ENCODE data around the gene CTTNBP2NL.

The CTTNBP2NL gene

DNA sequence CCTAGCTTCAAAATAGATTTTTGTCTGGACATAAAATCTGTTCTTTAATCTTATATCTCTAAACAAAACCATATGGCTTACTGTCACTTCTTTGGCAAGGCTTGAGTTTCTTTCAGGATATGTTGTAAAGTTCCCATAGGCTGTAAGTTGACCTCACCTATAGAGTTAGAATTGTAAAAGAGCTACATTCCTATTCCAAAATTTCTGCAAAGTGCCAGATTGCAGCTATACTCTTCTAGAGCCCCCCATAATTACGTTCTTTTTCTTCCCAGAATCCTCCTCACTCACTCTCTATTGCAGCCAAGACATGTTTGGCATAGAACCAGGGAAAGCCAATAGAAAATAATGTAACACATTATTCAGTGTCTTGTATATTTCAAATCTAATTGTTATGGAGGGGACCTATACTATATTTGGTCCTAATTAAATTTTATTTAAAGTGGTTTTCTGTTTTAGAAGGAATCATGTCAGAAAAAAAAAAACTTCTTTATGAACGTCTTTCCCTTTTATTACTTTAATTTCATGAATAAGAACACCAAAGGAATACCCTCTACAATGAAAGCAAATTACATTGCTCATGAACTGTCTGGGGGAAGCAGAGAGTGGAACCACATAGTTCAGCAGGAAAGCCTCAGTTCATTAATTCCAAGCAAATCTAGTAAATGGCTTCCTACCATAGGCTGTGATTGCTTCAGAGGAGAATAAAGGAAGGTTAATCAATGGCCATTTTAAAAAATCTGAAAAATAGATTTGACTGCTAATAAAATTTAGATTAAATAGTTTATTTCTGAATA lies 22.3 kb downstream of the CTTNBP2NL start (continued):
- TF ChIP-seq ZNF140 (tag by site-specific recombination; IDR thresholded peaks at IDR 0.05): no peak
- no peak for TF ChIP-seq ZNF114 (tag by site-specific recombination; IDR thresholded peaks at IDR 0.05)
- TF ChIP-seq, protein P1, sequence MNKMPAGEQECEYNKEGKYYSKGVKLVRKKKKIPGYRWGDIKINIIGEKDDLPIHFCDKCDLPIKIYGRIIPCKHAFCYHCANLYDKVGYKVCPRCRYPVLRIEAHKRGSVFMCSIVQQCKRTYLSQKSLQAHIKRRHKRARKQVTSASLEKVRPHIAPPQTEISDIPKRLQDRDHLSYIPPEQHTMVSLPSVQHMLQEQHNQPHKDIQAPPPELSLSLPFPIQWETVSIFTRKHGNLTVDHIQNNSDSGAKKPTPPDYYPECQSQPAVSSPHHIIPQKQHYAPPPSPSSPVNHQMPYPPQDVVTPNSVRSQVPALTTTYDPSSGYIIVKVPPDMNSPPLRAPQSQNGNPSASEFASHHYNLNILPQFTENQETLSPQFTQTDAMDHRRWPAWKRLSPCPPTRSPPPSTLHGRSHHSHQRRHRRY (tag by site-specific recombination; IDR thresholded peaks at IDR 0.05): no peak
- no peak for TF ChIP-seq ZNF211 (tag by site-specific recombination; IDR thresholded peaks at IDR 0.05; ENCODE audit: low read depth)
- TF ChIP-seq MZF1 (tag by site-specific recombination; IDR thresholded peaks at IDR 0.05; ENCODE audit: borderline replicate concordance): no peak
- no peak for TF ChIP-seq ZNF404 (tag by site-specific recombination; IDR thresholded peaks at IDR 0.05)
- TF ChIP-seq ZNF16 (tag by site-specific recombination; IDR thresholded peaks at IDR 0.05; ENCODE audit: low read depth): no peak
- TF ChIP-seq ZNF433 (tag by site-specific recombination; IDR thresholded peaks at IDR 0.05; ENCODE audit: low read depth): no peak
- no peak for TF ChIP-seq ZNF184 (tag by site-specific recombination; IDR thresholded peaks at IDR 0.05)
- TF ChIP-seq, protein P2, sequence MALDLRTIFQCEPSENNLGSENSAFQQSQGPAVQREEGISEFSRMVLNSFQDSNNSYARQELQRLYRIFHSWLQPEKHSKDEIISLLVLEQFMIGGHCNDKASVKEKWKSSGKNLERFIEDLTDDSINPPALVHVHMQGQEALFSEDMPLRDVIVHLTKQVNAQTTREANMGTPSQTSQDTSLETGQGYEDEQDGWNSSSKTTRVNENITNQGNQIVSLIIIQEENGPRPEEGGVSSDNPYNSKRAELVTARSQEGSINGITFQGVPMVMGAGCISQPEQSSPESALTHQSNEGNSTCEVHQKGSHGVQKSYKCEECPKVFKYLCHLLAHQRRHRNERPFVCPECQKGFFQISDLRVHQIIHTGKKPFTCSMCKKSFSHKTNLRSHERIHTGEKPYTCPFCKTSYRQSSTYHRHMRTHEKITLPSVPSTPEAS (tag by site-specific recombination; IDR thresholded peaks at IDR 0.05): no peak
- no peak for TF ChIP-seq ZNF121 (tag by site-specific recombination; IDR thresholded peaks at IDR 0.05)

DNA sequence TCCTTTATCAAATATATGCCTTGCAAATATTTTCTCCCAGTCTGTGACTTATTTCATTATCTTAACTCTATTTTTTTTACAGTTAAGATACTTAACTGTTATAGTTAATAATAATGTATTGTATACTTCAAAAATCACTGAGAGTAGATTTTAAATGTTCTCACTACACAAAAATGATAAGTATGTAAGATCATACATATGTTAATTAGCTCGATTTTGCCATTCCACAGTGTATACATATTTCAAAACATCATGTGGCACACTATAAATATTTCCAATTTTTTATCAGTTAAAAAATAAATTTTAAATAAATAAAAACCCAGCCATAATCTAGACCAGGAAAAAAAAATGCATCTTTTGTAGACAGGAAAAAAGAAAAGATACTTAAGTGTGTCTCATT lies 27.2 kb downstream of the CTTNBP2NL start:
- POLR2A ChIA-PET: no interaction called here
- Histone ChIP-seq H3K27ac (ENCODE audit: extremely low read depth, low read depth, low read length) (no peak overlapping the region), H3K4me1 (ENCODE audit: control insufficient read depth, insufficient read depth, low read length) (no peaks in the 10 kb centered on the region), H3K9me3 (ENCODE audit: control insufficient read depth, insufficient read depth, low read depth, low read length) (no peaks in the 10 kb centered on the region), H3K36me3 (ENCODE audit: control insufficient read depth in 2 of 2, insufficient read depth in 1 of 2, low read length in 2 of 2) (peaks cover 7 to 10% of the 10 kb centered on the region in 2 experiments; a peak in 2 of 3 replicates), H3K4me3 (ENCODE audit: low read depth, low read length) (no peak overlapping the region)
- no peak for TF ChIP-seq ZNF239 (tag by site-specific recombination; IDR thresholded peaks at IDR 0.05)
- TF ChIP-seq, protein P3, sequence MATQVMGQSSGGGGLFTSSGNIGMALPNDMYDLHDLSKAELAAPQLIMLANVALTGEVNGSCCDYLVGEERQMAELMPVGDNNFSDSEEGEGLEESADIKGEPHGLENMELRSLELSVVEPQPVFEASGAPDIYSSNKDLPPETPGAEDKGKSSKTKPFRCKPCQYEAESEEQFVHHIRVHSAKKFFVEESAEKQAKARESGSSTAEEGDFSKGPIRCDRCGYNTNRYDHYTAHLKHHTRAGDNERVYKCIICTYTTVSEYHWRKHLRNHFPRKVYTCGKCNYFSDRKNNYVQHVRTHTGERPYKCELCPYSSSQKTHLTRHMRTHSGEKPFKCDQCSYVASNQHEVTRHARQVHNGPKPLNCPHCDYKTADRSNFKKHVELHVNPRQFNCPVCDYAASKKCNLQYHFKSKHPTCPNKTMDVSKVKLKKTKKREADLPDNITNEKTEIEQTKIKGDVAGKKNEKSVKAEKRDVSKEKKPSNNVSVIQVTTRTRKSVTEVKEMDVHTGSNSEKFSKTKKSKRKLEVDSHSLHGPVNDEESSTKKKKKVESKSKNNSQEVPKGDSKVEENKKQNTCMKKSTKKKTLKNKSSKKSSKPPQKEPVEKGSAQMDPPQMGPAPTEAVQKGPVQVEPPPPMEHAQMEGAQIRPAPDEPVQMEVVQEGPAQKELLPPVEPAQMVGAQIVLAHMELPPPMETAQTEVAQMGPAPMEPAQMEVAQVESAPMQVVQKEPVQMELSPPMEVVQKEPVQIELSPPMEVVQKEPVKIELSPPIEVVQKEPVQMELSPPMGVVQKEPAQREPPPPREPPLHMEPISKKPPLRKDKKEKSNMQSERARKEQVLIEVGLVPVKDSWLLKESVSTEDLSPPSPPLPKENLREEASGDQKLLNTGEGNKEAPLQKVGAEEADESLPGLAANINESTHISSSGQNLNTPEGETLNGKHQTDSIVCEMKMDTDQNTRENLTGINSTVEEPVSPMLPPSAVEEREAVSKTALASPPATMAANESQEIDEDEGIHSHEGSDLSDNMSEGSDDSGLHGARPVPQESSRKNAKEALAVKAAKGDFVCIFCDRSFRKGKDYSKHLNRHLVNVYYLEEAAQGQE (tag by site-specific recombination; IDR thresholded peaks at IDR 0.05): no peak
- TF ChIP-seq KLF10 (tag by site-specific recombination; IDR thresholded peaks at IDR 0.05): no peak
- no peak for TF ChIP-seq ZNF133 (tag by site-specific recombination; IDR thresholded peaks at IDR 0.05)
- TF ChIP-seq ZNF473 (tag by site-specific recombination; IDR thresholded peaks at IDR 0.05): no peak
- TF ChIP-seq RBAK (tag by site-specific recombination; IDR thresholded peaks at IDR 0.05): no peak
- no peak for TF ChIP-seq ZBTB17 (tag by site-specific recombination; IDR thresholded peaks at IDR 0.05)
- no peak for TF ChIP-seq ZEB2 (tag by site-specific recombination; IDR thresholded peaks at IDR 0.05)
- TF ChIP-seq, protein P4, sequence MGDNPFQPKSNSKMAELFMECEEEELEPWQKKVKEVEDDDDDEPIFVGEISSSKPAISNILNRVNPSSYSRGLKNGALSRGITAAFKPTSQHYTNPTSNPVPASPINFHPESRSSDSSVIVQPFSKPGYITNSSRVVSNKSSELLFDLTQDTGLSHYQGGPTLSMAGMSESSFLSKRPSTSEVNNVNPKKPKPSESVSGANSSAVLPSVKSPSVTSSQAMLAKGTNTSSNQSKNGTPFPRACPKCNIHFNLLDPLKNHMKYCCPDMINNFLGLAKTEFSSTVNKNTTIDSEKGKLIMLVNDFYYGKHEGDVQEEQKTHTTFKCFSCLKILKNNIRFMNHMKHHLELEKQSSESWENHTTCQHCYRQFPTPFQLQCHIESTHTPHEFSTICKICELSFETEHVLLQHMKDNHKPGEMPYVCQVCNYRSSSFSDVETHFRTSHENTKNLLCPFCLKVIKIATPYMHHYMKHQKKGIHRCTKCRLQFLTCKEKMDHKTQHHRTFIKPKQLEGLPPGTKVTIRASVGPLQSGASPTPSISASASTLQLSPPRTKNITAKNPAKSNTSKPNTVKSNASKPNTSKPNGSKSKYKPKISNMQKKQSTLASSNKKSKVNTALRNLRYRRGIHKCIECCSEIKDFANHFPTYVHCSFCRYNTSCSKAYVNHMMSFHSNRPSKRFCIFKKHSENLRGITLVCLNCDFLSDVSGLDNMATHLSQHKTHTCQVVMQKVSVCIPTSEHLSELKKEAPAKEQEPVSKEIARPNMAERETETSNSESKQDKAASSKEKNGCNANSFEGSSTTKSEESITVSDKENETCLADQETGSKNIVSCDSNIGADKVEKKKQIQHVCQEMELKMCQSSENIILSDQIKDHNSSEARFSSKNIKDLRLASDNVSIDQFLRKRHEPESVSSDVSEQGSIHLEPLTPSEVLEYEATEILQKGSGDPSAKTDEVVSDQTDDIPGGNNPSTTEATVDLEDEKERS (tag by site-specific recombination; IDR thresholded peaks at IDR 0.05): no peak
- TF ChIP-seq GLI2 (tag by site-specific recombination; IDR thresholded peaks at IDR 0.05; ENCODE audit: borderline replicate concordance, low read depth): no peak
- TF ChIP-seq, protein P5, sequence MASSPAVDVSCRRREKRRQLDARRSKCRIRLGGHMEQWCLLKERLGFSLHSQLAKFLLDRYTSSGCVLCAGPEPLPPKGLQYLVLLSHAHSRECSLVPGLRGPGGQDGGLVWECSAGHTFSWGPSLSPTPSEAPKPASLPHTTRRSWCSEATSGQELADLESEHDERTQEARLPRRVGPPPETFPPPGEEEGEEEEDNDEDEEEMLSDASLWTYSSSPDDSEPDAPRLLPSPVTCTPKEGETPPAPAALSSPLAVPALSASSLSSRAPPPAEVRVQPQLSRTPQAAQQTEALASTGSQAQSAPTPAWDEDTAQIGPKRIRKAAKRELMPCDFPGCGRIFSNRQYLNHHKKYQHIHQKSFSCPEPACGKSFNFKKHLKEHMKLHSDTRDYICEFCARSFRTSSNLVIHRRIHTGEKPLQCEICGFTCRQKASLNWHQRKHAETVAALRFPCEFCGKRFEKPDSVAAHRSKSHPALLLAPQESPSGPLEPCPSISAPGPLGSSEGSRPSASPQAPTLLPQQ (tag by site-specific recombination; IDR thresholded peaks at IDR 0.05): no peak
- TF ChIP-seq, protein P6, sequence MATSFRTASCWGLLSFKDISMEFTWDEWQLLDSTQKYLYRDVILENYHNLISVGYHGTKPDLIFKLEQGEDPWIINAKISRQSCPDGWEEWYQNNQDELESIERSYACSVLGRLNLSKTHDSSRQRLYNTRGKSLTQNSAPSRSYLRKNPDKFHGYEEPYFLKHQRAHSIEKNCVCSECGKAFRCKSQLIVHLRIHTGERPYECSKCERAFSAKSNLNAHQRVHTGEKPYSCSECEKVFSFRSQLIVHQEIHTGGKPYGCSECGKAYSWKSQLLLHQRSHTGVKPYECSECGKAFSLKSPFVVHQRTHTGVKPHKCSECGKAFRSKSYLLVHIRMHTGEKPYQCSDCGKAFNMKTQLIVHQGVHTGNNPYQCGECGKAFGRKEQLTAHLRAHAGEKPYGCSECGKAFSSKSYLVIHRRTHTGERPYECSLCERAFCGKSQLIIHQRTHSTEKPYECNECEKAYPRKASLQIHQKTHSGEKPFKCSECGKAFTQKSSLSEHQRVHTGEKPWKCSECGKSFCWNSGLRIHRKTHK (tag by site-specific recombination; IDR thresholded peaks at IDR 0.05): no peak
- CTCF ChIA-PET: interaction anchor here (0.7 kb wide), 1 partner anchor 14 kb away, joined by 6 read pairs; no protein-coding TSS in a partner anchor

Measured in HEK293 (cell line).